ENCODE measurements around the gene PKNOX2.

DNA sequence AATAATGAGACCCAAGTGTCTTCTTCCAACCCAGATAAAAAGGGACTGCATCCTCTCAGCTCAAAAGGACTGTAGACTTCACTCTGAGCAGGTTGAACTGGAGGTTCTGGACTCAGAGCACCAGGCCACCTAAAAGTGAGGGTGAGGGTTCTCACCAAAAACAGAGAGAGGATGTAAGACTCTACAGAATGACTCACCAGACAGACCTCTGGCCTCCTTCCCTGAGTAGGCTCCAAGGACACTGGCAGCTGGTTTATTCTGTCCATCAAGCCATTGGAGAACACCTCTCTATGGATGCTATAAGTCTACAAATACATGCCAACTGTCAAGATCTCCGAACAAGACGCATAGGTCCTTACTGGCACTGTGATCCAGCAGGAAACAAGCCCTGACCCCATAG lies 304.3 kb downstream of the PKNOX2 start:
- TF ChIP-seq POLR2A (IDR thresholded peaks at IDR 0.05; ENCODE audit: low read depth) = no peak
- TF ChIP-seq, protein P1, sequence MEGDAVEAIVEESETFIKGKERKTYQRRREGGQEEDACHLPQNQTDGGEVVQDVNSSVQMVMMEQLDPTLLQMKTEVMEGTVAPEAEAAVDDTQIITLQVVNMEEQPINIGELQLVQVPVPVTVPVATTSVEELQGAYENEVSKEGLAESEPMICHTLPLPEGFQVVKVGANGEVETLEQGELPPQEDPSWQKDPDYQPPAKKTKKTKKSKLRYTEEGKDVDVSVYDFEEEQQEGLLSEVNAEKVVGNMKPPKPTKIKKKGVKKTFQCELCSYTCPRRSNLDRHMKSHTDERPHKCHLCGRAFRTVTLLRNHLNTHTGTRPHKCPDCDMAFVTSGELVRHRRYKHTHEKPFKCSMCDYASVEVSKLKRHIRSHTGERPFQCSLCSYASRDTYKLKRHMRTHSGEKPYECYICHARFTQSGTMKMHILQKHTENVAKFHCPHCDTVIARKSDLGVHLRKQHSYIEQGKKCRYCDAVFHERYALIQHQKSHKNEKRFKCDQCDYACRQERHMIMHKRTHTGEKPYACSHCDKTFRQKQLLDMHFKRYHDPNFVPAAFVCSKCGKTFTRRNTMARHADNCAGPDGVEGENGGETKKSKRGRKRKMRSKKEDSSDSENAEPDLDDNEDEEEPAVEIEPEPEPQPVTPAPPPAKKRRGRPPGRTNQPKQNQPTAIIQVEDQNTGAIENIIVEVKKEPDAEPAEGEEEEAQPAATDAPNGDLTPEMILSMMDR (IDR thresholded peaks at IDR 0.05) = no peak
- TF ChIP-seq POLR2AphosphoS5 (IDR thresholded peaks at IDR 0.05) = no peak

All from esophagus muscularis mucosa (tissue), 3 donors.